Endodermal cell (in vitro differentiated cells): ENCODE measurements around the gene ALKBH7. TPM values are rescaled to one million over a fixed set of nuclear protein-coding genes. Genes with fewer than 3 reads are reported as not detected.

Experiments
- DNase-seq: peaks from one replicate; pipeline ENCODE4 v3.0.0-alpha.2; 2017
- H3K27ac ChIP-seq: 2 replicates; pipeline ENCODE4 v1.5.1; 2013; ENCODE audit warnings: mild to moderate bottlenecking, low read depth, low read length, moderate library complexity
- H3K27me3 ChIP-seq: 2 replicates; pipeline ENCODE4 v1.6.1; 2013; ENCODE audit warnings: mild to moderate bottlenecking, low read length, moderate library complexity; ENCODE audit not compliant: insufficient read depth, control insufficient read depth, poor library complexity, severe bottlenecking
- H3K36me3 ChIP-seq: 2 replicates; pipeline ENCODE4 v1.7.0; 2013; ENCODE audit warnings: mild to moderate bottlenecking, low read length, moderate library complexity; ENCODE audit not compliant: control insufficient read depth, insufficient read depth
- H3K4me1 ChIP-seq: one replicate; pipeline ENCODE4 v1.7.0; 2013; ENCODE audit warnings: low read length; ENCODE audit not compliant: control insufficient read depth, insufficient read depth
- H3K4me3 ChIP-seq: 2 replicates; pipeline ENCODE4 v1.5.1; 2013; ENCODE audit warnings: mild to moderate bottlenecking, low read length, moderate library complexity
- H3K9ac ChIP-seq: 2 replicates; pipeline ENCODE4 v1.6.1; 2013; ENCODE audit warnings: mild to moderate bottlenecking, low read length, moderate library complexity; ENCODE audit not compliant: poor library complexity, severe bottlenecking; ENCODE audit errors: extremely low read depth
- H3K9me3 ChIP-seq: 2 replicates; pipeline ENCODE4 v1.6.1; 2013; ENCODE audit warnings: mild to moderate bottlenecking, low read length, moderate library complexity; ENCODE audit not compliant: control insufficient read depth
- H3K27ac Mint-ChIP-seq: 2 replicates; pipeline ENCODE4 v1.8.0; 2020; ENCODE audit warnings: mixed read lengths
- H3K27me3 Mint-ChIP-seq: 2 replicates; pipeline ENCODE4 v1.8.0; 2021; ENCODE audit warnings: mild to moderate bottlenecking, mixed read lengths; ENCODE audit not compliant: insufficient read depth
- H3K36me3 Mint-ChIP-seq: 2 replicates; pipeline ENCODE4 v1.8.0; 2020; ENCODE audit warnings: low read depth, mixed read lengths
- H3K4me1 Mint-ChIP-seq: 2 replicates; pipeline ENCODE4 v1.8.0; 2020; ENCODE audit warnings: mixed read lengths
- H3K4me3 Mint-ChIP-seq: 2 replicates; pipeline ENCODE4 v1.8.0; 2020; ENCODE audit warnings: mild to moderate bottlenecking, moderate library complexity, mixed read lengths
- H3K9me3 Mint-ChIP-seq: 2 replicates; pipeline ENCODE4 v1.8.0; 2020; ENCODE audit warnings: mild to moderate bottlenecking, mixed read lengths
- CTCF ChIP-seq: fragments of 200-600 bp; sonication (generic); conservative IDR thresholded peaks from 2 replicates; pipeline ENCODE4 v1.5.0; 2021; ENCODE audit warnings: antibody characterized with exemption, mild to moderate bottlenecking
- WGBS, 2 experiments: methylation state at CpG; one replicate each; pipeline versions ENCODE4 v1.1.5 to v1.1.7; 2013; ENCODE audit warnings: missing lambda C conversion rate in 2 of 2, mixed read lengths in 1 of 2; ENCODE audit not compliant: insufficient coverage in 1 of 2, insufficient read length in 1 of 2; 5-methylcytosine and 5-hydroxymethylcytosine counted together
- total RNA-seq, 2 donors: library from RNA; stranded (reverse); fragmentation: NEBNext Ultra II Directional in 1 of 2; extraction: Animal tissue kit (Norgen Biotek cat#: 25700) in 1 of 2; gene quantifications; 2 replicates in 1 of 2; 3 replicates in 1 of 2; pipeline ENCODE4 v1.2.1, GENCODE V29; 2021

Gene ALKBH7
- total RNA-seq, 2 donors from 2014 or later, result 80.0 to 98.3 TPM

- WGBS, 2 experiments, result 88 to 100% methylated on average over 1 to 6 of the region's 6 CpGs
- H3K36me3 Mint-ChIP-seq, result peaks cover 48% of the 10 kb centered on the region
- peaks cover 5% of the 10 kb centered on the region for H3K4me1 Mint-ChIP-seq
Observed at GRCh38 chr19:6378041-6378440, 5.4 kb downstream of the ALKBH7 start.

GRCh38 chr19:6378486-6378885, 5.9 kb downstream of the ALKBH7 start:
- Histone ChIP-seq H3K9me3 (peaks cover 11% of the 10 kb centered on the region), H3K36me3 (peaks cover 50% of the 10 kb centered on the region), H3K4me3 (no peak overlapping the region), H3K4me1 (peaks cover 5% of the 10 kb centered on the region), H3K27me3 (no peaks in the 10 kb centered on the region), H3K9ac (no peak overlapping the region), H3K27ac (no peak overlapping the region)
- no peak overlapping the region for H3K27ac Mint-ChIP-seq
- peaks cover 53% of the 10 kb centered on the region for H3K36me3 Mint-ChIP-seq
- WGBS, 2 experiments, result 92 to 100% methylated on average over 6 to 9 of the region's 9 CpGs
- H3K9me3 Mint-ChIP-seq, result peaks cover 13% of the 10 kb centered on the region
- no peaks in the 10 kb centered on the region for H3K27me3 Mint-ChIP-seq
- H3K4me1 Mint-ChIP-seq, result peaks cover 4% of the 10 kb centered on the region
- no peak for DNase-seq
- no peak for TF ChIP-seq CTCF
- no peak overlapping the region for H3K4me3 Mint-ChIP-seq

More at GRCh38 chr19:6378041-6378440, 5.4 kb downstream of the ALKBH7 start:
- H3K9me3 Mint-ChIP-seq, result peaks cover 13% of the 10 kb centered on the region
- H3K9me3 ChIP-seq, result peaks cover 11% of the 10 kb centered on the region
- no peaks in the 10 kb centered on the region for H3K27me3 ChIP-seq
- H3K27ac Mint-ChIP-seq, result no peak overlapping the region
- no peak for TF ChIP-seq CTCF
- no peak overlapping the region for H3K9ac ChIP-seq
- H3K36me3 ChIP-seq, result peaks cover 46% of the 10 kb centered on the region
- H3K4me3 Mint-ChIP-seq, result no peak overlapping the region
- DNase-seq, result peak; percentile 79
- H3K27ac ChIP-seq, result no peak overlapping the region
- peaks cover 5% of the 10 kb centered on the region for H3K4me1 ChIP-seq
- H3K4me3 ChIP-seq, result no peak overlapping the region
- H3K27me3 Mint-ChIP-seq, result no peaks in the 10 kb centered on the region

GRCh38 chr19:6379744-6380143, 7.2 kb downstream of the ALKBH7 start:
- H3K27me3 ChIP-seq, result no peaks in the 10 kb centered on the region
- no peak overlapping the region for H3K9ac ChIP-seq
- Mint-ChIP-seq H3K4me3 (no peak overlapping the region), H3K9me3 (peaks cover 13% of the 10 kb centered on the region), H3K27ac (no peak overlapping the region), H3K36me3 (peaks cover 60% of the 10 kb centered on the region), H3K4me1 (no peaks in the 10 kb centered on the region), H3K27me3 (no peaks in the 10 kb centered on the region)
- H3K9me3 ChIP-seq, result peaks cover 11% of the 10 kb centered on the region
- H3K4me3 ChIP-seq, result no peak overlapping the region
- no peak for DNase-seq
- peaks cover 58% of the 10 kb centered on the region for H3K36me3 ChIP-seq
- no peak overlapping the region for H3K27ac ChIP-seq
- H3K4me1 ChIP-seq, result peaks cover 5% of the 10 kb centered on the region
- WGBS, 2 experiments, result 95 to 98% methylated on average over 3 of the region's 3 CpGs
- TF ChIP-seq CTCF, result no peak
